T-helper 1 cell treated with Interleukin-12 subunit alpha and Interleukin-12 subunit beta and Interleukin-4 antibody, amounts not matched to agents 30 μg/mL and 1 μg/mL, for 36 hours (primary cell): ENCODE data around the gene MRPL41.
"Not testable (repeated sequence)": the region's sequence is repeated elsewhere in the genome, so short reads cannot be mapped to it uniquely, and the experiment has no call there.

Experiments
- H3K27ac Mint-ChIP-seq: one replicate; pipeline ENCODE4 v1.8.0; 2021; ENCODE audit warnings: mild to moderate bottlenecking, mixed read lengths
- H3K27me3 Mint-ChIP-seq: one replicate; pipeline ENCODE4 v1.8.0; 2021; ENCODE audit warnings: low read depth, mixed read lengths
- H3K36me3 Mint-ChIP-seq: one replicate; pipeline ENCODE4 v1.8.0; 2021; ENCODE audit warnings: low read depth, mixed read lengths
- H3K4me1 Mint-ChIP-seq: one replicate; pipeline ENCODE4 v1.8.0; 2021; ENCODE audit warnings: low read depth, mixed read lengths
- H3K4me3 Mint-ChIP-seq: one replicate; pipeline ENCODE4 v1.8.0; 2021; ENCODE audit warnings: mild to moderate bottlenecking, moderate library complexity, mixed read lengths
- H3K9me3 Mint-ChIP-seq: one replicate; pipeline ENCODE4 v1.8.0; 2021; ENCODE audit warnings: mixed read lengths

The MRPL41 gene

DNA sequence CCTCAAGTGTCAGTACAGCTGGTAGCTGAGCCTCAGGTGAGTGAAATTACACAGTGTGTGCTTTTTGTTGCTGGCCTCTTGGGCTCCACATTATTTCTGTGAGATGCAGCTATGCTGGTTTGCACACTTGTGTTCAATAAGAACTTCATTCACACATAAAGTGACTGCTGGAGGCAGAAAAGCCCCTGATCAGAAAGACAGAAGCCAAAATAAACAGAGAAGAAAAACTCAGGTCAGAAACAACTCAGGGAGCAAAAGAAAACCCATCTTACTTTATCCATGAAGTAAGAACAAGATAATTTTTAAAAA lies 16.6 kb upstream of the MRPL41 start:
- Mint-ChIP-seq H3K4me1 (peaks cover 28% of the 10 kb centered on the region), H3K27me3 (peaks cover 3% of the 10 kb centered on the region), H3K4me3 (no peak overlapping the region), H3K9me3 (peaks cover 11% of the 10 kb centered on the region), H3K27ac (peak overlapping the region; percentile 29), H3K36me3 (peaks cover 5% of the 10 kb centered on the region)

GRCh38 chr9:137536594-137537131 lies 15.0 kb upstream of the MRPL41 start:
- H3K9me3 Mint-ChIP-seq, result peaks cover 11% of the 10 kb centered on the region
- H3K36me3 Mint-ChIP-seq, H3K4me3 Mint-ChIP-seq, H3K27me3 Mint-ChIP-seq: not testable (repeated sequence)
- peaks cover 24% of the 10 kb centered on the region for H3K4me1 Mint-ChIP-seq
- H3K27ac Mint-ChIP-seq, result peak overlapping the region; percentile 74

DNA sequence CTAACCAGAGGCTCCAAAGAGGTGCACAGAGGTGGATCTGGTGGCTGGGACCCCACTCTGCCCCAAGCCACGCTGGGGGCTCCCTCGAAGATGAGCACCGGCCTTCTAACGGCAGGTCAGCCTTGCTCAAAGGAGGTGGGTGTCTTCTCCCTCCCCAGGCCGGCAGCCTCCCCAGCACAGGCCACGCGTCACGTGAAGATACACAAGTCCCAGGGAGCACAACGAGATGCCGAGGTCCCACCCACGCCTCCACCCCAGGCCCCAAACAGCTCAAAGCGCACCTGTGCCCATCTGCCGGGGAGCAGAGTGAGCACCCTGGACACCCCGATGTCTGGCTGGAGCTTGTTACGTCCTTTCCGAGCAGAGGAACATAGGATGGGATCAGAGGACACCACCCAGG lies 13.6 kb upstream of the MRPL41 start:
- H3K4me3 Mint-ChIP-seq, result no peak overlapping the region
- no peak overlapping the region for H3K27ac Mint-ChIP-seq
- peaks cover 24% of the 10 kb centered on the region for H3K4me1 Mint-ChIP-seq
- H3K27me3 Mint-ChIP-seq, result no peaks in the 10 kb centered on the region
- H3K9me3 Mint-ChIP-seq, result peaks cover 11% of the 10 kb centered on the region
- H3K36me3 Mint-ChIP-seq, result peaks cover 5% of the 10 kb centered on the region

GRCh38 chr9:137540536-137540935 lies 11.1 kb upstream of the MRPL41 start:
- H3K4me3 Mint-ChIP-seq, result no peak overlapping the region
- H3K27me3 Mint-ChIP-seq, result no peaks in the 10 kb centered on the region
- H3K9me3 Mint-ChIP-seq, result peaks cover 7% of the 10 kb centered on the region
- no peak overlapping the region for H3K27ac Mint-ChIP-seq
- H3K36me3 Mint-ChIP-seq, result peaks cover 5% of the 10 kb centered on the region
- H3K4me1 Mint-ChIP-seq, result peaks cover 15% of the 10 kb centered on the region

GRCh38 chr9:137542486-137542885 lies 9.2 kb upstream of the MRPL41 start:
- H3K4me3 Mint-ChIP-seq, result no peak overlapping the region
- peaks cover 2% of the 10 kb centered on the region for H3K4me1 Mint-ChIP-seq
- no peaks in the 10 kb centered on the region for H3K9me3 Mint-ChIP-seq
- no peak overlapping the region for H3K27ac Mint-ChIP-seq
- H3K27me3 Mint-ChIP-seq, result no peaks in the 10 kb centered on the region
- H3K36me3 Mint-ChIP-seq, result no peaks in the 10 kb centered on the region

DNA sequence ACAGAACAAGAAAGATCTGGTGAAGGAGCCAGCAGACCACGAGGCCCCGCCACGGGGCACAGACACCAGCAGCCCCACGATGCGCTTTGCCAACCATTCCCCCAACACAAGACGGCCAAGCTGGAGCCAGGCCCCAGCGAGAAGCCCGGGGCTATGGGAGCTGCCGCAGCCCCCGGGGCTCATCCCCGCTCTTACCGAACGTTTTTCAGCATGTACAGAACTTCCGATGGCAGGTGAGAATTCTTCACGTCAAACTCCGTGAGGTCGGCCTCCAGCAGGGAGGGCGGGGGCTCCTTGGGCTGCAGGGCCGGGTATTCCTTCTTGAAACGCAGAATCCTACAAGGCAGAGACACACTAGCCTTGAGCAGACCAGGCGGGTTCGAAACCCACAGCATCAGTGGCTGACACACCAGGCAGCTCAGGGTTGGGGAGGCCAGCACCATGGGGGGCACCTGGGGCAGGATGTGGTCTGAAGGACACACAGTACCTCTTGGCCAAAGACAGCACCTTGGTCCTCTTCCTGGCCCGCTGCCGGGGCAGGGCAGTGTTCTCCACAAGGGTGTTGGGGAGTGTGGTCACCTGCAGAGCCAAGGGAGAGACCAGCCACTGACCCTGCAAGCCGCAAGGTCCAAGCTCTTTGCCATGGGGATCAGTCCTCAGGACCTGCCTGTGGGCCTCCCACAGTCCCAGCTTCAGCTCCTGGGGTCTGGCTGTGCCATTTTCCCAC lies 8.3 kb upstream of the MRPL41 start:
- Mint-ChIP-seq H3K27me3 (no peaks in the 10 kb centered on the region), H3K4me3 (no peak overlapping the region), H3K36me3 (no peaks in the 10 kb centered on the region), H3K4me1 (no peaks in the 10 kb centered on the region), H3K9me3 (no peaks in the 10 kb centered on the region), H3K27ac (no peak overlapping the region)

- Mint-ChIP-seq H3K4me3 (no peak overlapping the region), H3K27ac (no peak overlapping the region), H3K27me3 (no peaks in the 10 kb centered on the region), H3K36me3 (no peaks in the 10 kb centered on the region), H3K9me3 (no peaks in the 10 kb centered on the region), H3K4me1 (no peaks in the 10 kb centered on the region)
These were observed 7.4 kb upstream of the MRPL41 start for GRCh38 chr9:137544176-137544760.

- H3K4me1 Mint-ChIP-seq, result peaks cover 1% of the 10 kb centered on the region
- H3K27me3 Mint-ChIP-seq, result no peaks in the 10 kb centered on the region
- no peak overlapping the region for H3K4me3 Mint-ChIP-seq
- no peak overlapping the region for H3K27ac Mint-ChIP-seq
- no peaks in the 10 kb centered on the region for H3K9me3 Mint-ChIP-seq
- no peaks in the 10 kb centered on the region for H3K36me3 Mint-ChIP-seq
These were observed 6.6 kb upstream of the MRPL41 start for GRCh38 chr9:137545123-137545522.

DNA sequence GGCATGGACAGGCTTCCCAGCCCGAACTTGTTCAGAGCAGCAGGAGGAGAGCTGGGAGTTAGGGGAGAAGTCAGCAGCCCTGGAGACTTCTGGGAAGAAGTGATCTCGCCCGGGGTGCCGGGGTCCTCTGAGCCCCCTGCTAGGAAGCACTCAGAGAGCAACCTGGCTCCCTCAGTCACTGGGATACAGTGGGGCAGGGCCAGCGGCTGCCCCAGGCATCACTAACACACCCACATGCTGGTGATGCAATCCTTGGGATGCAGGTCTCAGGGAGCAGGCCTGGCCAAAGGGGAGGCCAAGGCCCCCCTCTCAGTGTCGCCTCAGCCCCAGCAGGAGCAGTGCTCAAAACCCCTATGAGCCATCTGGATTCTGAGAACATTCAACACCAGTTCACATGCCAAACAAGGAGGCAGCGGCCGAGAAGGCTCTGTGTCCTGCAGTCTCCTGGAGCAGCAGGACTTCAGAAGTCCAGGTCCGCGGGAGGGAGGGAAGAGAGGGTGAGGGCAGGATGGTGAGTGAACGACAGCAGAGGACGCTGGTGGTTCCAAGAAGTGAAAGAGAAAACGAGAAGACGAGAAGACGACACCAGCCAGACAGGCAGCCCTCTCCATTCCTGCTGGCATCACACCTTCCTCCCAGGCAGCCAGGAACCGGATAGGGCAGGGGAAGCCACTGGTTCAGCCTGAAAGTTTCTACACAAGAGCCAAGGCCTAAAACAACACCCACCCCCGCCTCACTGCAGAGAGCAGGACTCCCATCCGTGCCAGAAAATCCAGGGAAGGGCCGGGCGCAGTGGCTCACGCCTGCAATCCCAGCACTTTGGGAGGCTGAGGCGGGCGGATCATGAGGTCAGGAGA lies 3.8 kb upstream of the MRPL41 start:
- peaks cover 5% of the 10 kb centered on the region for H3K36me3 Mint-ChIP-seq
- H3K4me1 Mint-ChIP-seq, result peaks cover 7% of the 10 kb centered on the region
- no peaks in the 10 kb centered on the region for H3K27me3 Mint-ChIP-seq
- H3K27ac Mint-ChIP-seq, result peak overlapping the region; percentile 73
- no peaks in the 10 kb centered on the region for H3K9me3 Mint-ChIP-seq
- peak overlapping the region; percentile 42 for H3K4me3 Mint-ChIP-seq

DNA sequence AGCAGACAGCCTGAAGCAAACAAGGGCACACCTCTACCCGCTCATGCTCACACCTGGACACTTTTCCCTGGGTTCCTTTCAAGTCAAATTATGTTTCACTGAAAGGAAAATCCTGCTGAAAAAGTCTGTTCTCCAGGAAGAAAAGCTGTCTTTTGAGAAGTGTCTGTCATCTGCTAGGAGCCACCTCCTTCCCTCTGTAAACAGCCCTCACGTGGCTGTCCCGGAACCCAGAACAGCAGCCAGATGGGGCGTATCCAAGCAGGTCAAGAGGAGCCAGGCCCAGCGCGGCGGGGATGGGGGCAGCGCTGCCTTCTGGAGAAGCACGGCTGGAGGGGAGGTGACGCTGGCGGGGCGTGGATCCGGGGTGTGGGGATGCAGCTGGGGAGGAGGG lies 1.5 kb upstream of the MRPL41 start, which contains the start of gene PNPLA7:
Gene PNPLA7, minus strand, starts transcription at position 172 of the 391 bp plus-strand sequence. CDS start 205 bp downstream, outside the sequence.
- H3K27me3 Mint-ChIP-seq, result no peaks in the 10 kb centered on the region
- peak within 1 kb of the TSS; percentile 93 for H3K4me3 Mint-ChIP-seq
- H3K4me1 Mint-ChIP-seq, result peaks cover 11% of the 10 kb centered on the region
- H3K27ac Mint-ChIP-seq, result peak within 1 kb of the TSS; percentile 89
- H3K36me3 Mint-ChIP-seq, result peaks cover 7% of the 10 kb centered on the region
- H3K9me3 Mint-ChIP-seq, result no peaks in the 10 kb centered on the region

- peak overlapping the region; percentile 68 for H3K4me3 Mint-ChIP-seq
- H3K27me3 Mint-ChIP-seq, H3K9me3 Mint-ChIP-seq, H3K27ac Mint-ChIP-seq: not testable (repeated sequence)
- peaks cover 11% of the 10 kb centered on the region for H3K4me1 Mint-ChIP-seq
- H3K36me3 Mint-ChIP-seq, result peaks cover 13% of the 10 kb centered on the region
These were observed 768 bp upstream of the MRPL41 start for GRCh38 chr9:137550958-137551263.

- no peaks in the 10 kb centered on the region for H3K9me3 Mint-ChIP-seq
- H3K27ac Mint-ChIP-seq, result peak overlapping the region; percentile 82
- peak overlapping the region; percentile 89 for H3K4me3 Mint-ChIP-seq
- H3K4me1 Mint-ChIP-seq, result peaks cover 11% of the 10 kb centered on the region
- H3K36me3 Mint-ChIP-seq, result peaks cover 18% of the 10 kb centered on the region
- no peaks in the 10 kb centered on the region for H3K27me3 Mint-ChIP-seq
These were observed 516 bp downstream of the MRPL41 start for GRCh38 chr9:137552022-137552768.

DNA sequence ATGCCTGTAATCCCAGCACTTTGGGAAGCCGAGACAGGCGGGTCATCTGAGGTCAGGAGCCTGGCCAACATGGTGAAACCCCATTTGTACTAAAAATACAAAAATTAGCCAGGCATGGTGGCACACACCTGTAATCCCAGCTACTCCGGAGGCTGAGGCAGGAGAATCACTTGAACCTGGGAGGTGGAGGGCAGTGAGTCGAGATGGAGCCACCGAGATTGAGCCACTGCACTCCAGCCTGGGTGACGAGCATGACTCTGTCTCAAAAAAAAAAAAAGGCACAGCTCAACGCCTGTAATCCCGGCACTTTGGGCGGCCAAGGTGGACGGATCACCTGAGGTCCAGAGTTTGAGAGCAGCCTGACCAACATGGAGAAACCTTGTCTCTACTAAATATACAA lies 2.0 kb downstream of the MRPL41 start:
- H3K36me3 Mint-ChIP-seq, result peaks cover 18% of the 10 kb centered on the region
- H3K9me3 Mint-ChIP-seq, H3K4me3 Mint-ChIP-seq, H3K27ac Mint-ChIP-seq, H3K27me3 Mint-ChIP-seq: not testable (repeated sequence)
- peaks cover 11% of the 10 kb centered on the region for H3K4me1 Mint-ChIP-seq

DNA sequence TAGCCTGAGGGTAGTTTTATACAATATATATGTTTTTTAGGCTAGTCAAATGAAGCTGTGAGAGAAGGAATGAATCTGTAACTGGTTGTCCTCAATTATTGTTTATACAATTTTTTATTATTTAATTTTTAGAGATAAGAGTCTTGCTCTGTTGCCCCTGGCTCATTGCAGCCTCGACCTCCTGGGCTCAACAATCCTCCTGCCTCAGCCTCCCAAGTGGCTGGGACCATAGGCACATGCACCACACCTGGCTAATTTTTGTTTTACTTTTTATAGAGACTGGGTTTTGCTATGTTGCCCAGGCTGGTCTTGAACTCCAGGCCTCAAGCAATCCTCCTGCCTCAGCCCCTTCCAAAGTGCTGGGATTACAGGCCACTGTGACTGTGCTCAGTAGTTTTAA lies 2.7 kb downstream of the MRPL41 start:
- H3K4me1 Mint-ChIP-seq, result peaks cover 11% of the 10 kb centered on the region
- H3K9me3 Mint-ChIP-seq, result no peaks in the 10 kb centered on the region
- H3K36me3 Mint-ChIP-seq, result peaks cover 18% of the 10 kb centered on the region
- H3K27me3 Mint-ChIP-seq, result no peaks in the 10 kb centered on the region
- no peak overlapping the region for H3K4me3 Mint-ChIP-seq
- no peak overlapping the region for H3K27ac Mint-ChIP-seq
